IPS DF 6.9 (cell line): ENCODE measurements around the gene KL.

Experiments used
- DNase-seq: peaks from one replicate; pipeline ENCODE4 v3.0.0-alpha.2; 2013; ENCODE audit warnings: low read depth, low spot score
- H3K27ac ChIP-seq: one replicate; pipeline ENCODE4 v1.5.1; 2013; ENCODE audit warnings: low read length, control low read depth
- H3K27me3 ChIP-seq: 2 replicates; pipeline ENCODE4 v1.6.1; 2013; ENCODE audit warnings: mild to moderate bottlenecking, low read length; ENCODE audit not compliant: control insufficient read depth, insufficient read depth
- H3K36me3 ChIP-seq: 2 replicates; pipeline ENCODE4 v1.6.1; 2013; ENCODE audit warnings: low read length; ENCODE audit not compliant: control insufficient read depth, insufficient read depth
- H3K4me1 ChIP-seq: 2 replicates; pipeline ENCODE4 v1.6.1; 2013; ENCODE audit warnings: low read length; ENCODE audit not compliant: control insufficient read depth, insufficient read depth
- H3K4me3 ChIP-seq: 2 replicates; pipeline ENCODE4 v1.5.1; 2013; ENCODE audit warnings: mild to moderate bottlenecking, low read length
- H3K9me3 ChIP-seq: 2 replicates; pipeline ENCODE4 v1.6.1; 2013; ENCODE audit warnings: low read length, inconsistent platforms; ENCODE audit not compliant: control insufficient read depth, insufficient read depth
- WGBS: extraction: QIAGEN DNeasy Blood & Tissue Kit; methylation state at CpG from one replicate; pipeline ENCODE4 v1.1.7; 2013; ENCODE audit warnings: mixed read lengths, missing lambda C conversion rate; ENCODE audit not compliant: insufficient read length, insufficient coverage; 5-methylcytosine and 5-hydroxymethylcytosine counted together

KL gene

DNA sequence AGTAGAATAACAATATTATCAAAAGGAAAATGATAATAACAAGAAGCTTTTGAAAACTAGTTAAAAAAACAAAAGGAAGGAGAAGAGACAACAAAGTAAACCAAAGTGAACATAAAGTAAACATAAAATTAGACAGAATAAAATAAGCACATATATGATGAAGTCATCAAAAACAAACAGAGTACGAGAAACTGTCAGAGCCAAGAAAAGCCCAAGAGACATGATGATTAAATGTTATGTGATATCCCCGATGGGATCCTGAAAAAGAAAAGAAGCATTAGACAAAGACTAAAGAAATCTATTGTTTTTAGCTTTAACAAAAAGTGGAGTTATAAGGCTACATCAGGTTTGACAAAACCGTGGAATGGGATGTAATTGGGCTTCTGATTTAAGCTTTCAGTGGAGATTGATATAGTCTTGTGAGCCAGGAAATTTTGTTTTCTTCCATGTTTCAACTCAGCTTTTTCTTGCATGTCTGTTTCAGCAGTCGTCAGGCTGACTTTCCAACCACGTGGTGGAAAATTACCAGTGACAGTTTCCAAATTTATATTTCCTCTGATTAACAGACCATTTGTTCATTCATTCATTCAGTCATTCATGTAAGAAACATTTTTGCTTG lies 64.9 kb downstream of the KL start:
- no peak for DNase-seq

DNA sequence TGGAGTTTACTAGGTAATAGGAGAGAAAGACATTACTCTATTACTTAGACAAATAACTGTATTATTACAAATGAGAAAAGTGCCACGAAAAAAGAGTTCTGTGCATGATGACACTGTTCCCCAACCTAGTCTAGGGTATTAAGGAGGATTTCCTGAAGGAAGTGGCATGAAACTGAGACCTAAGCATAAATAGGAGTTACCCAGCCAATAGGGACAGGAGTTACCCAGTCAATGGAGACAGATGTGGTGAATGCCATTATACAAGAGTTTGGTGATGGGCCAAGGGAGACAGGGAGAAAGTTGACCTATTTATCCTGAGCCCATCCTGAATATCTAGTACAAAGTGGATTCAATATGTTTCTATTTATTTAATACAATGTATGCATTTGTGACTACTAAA lies 65.4 kb downstream of the KL start:
- Histone ChIP-seq H3K27ac (no peak overlapping the region), H3K4me1 (no peaks in the 10 kb centered on the region), H3K4me3 (no peak overlapping the region), H3K27me3 (no peaks in the 10 kb centered on the region), H3K9me3 (no peaks in the 10 kb centered on the region), H3K36me3 (no peaks in the 10 kb centered on the region)
- DNase-seq: no peak
- WGBS: no CpG with 5 or more reads among the region's 1 CpG

More for the DNA sequence above, 64.9 kb downstream of the KL start:
- no peak overlapping the region for H3K4me3 ChIP-seq
- no peaks in the 10 kb centered on the region for H3K4me1 ChIP-seq
- H3K9me3 ChIP-seq: no peaks in the 10 kb centered on the region
- WGBS: no CpG with 5 or more reads among the region's 5 CpGs
- no peaks in the 10 kb centered on the region for H3K36me3 ChIP-seq
- H3K27me3 ChIP-seq: no peaks in the 10 kb centered on the region
- H3K27ac ChIP-seq: no peak overlapping the region

DNA sequence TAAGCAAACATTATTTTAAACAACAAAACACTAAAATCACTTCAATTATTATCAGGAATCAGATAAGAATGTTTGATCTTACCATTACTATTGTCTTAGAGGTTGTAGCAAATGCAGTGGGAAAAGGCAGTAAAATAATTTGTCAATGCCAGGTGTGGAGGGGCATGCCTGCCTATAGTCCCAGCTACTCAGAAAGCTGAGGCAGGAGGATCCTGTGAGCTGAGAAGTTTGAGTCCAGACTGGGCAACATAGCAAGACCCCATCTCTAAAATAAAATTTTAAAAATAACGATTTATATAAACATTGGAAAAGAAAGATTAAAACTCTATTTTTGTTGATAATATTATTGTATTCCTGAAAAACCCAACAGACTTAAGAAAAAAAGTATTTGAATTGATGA lies 66.8 kb downstream of the KL start:
- H3K27ac ChIP-seq: no peak overlapping the region
- H3K4me3 ChIP-seq: no peak overlapping the region
- DNase-seq: no peak
- no peaks in the 10 kb centered on the region for H3K9me3 ChIP-seq
- no CpG with 5 or more reads among the region's 1 CpG for WGBS
- no peaks in the 10 kb centered on the region for H3K4me1 ChIP-seq
- no peaks in the 10 kb centered on the region for H3K36me3 ChIP-seq
- H3K27me3 ChIP-seq: no peaks in the 10 kb centered on the region

DNA sequence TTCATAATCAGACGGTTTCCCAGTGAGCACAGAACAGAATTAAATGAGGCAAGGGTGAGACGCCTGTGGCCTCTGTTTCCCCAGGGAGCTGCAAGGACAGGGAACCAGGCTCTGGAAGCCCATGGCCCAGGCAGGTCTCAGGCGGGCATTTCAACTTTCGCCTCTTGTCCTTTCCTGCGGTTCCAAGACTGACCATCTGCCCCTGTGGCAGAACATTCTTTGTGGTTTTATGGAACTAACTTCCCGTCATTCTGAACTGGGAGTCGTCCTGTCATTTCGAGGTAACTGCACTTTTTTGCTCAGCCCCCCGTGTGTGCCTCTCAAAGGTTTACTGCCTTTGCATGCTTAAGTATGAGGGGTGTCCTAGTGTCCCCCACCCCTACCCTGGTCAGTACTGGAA lies 70.9 kb downstream of the KL start:
- H3K4me3 ChIP-seq: no peak overlapping the region
- H3K27ac ChIP-seq: no peak overlapping the region
- no CpG with 5 or more reads among the region's 9 CpGs for WGBS
- H3K9me3 ChIP-seq: no peaks in the 10 kb centered on the region
- H3K36me3 ChIP-seq: no peaks in the 10 kb centered on the region
- no peak for DNase-seq
- no peaks in the 10 kb centered on the region for H3K4me1 ChIP-seq
- no peaks in the 10 kb centered on the region for H3K27me3 ChIP-seq

DNA sequence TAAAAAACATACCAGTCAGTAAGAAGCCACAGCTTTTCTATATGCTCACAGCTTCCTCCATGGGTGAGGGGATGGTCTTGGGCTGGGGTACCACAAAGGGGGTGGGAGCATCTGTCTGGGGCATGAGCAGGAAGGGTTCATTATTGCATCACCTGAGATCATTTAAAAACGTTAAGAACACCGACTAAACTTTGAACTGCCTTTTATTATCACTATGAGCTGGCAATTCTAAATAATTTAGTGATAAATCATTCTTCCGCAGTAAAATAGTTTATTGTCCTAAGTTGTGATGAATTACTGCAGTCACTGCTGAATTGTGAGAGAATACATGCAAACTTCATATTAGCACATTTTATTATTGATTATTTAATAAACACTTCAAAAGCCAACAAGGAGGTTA lies 71.6 kb downstream of the KL start:
- no peak overlapping the region for H3K27ac ChIP-seq
- no peaks in the 10 kb centered on the region for H3K27me3 ChIP-seq
- H3K36me3 ChIP-seq: no peaks in the 10 kb centered on the region
- no CpG with 5 or more reads among the region's 3 CpGs for WGBS
- H3K9me3 ChIP-seq: no peaks in the 10 kb centered on the region
- H3K4me3 ChIP-seq: no peak overlapping the region
- peaks cover 3% of the 10 kb centered on the region; the same call in 1 of the 2 replicates for H3K4me1 ChIP-seq
- no peak for DNase-seq

DNA sequence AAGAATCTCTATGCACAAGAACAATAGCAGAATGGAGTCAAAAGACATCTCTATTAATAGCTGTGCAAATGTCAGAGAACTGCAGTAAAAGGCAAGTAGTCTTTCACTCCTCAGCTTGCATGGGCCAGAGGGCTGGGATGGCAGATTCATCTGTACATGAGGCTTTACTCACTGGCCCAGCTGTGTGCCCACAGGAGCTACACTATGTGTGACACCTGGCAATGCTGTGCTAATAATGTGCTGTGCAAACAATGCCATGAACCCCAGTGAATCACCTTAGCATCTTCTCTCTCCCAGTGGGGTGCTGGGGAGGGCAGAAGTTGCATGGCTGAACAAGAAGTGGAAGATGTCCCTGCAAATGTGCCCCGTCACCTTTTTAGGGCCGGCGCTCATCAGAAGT lies 73.1 kb downstream of the KL start:
- H3K4me3 ChIP-seq: no peak overlapping the region
- no peak for DNase-seq
- H3K27me3 ChIP-seq: no peaks in the 10 kb centered on the region
- no peak overlapping the region for H3K27ac ChIP-seq
- H3K4me1 ChIP-seq: peaks cover 3% of the 10 kb centered on the region; the same call in 1 of the 2 replicates
- WGBS: no CpG with 5 or more reads among the region's 3 CpGs
- no peaks in the 10 kb centered on the region for H3K36me3 ChIP-seq
- no peaks in the 10 kb centered on the region for H3K9me3 ChIP-seq

DNA sequence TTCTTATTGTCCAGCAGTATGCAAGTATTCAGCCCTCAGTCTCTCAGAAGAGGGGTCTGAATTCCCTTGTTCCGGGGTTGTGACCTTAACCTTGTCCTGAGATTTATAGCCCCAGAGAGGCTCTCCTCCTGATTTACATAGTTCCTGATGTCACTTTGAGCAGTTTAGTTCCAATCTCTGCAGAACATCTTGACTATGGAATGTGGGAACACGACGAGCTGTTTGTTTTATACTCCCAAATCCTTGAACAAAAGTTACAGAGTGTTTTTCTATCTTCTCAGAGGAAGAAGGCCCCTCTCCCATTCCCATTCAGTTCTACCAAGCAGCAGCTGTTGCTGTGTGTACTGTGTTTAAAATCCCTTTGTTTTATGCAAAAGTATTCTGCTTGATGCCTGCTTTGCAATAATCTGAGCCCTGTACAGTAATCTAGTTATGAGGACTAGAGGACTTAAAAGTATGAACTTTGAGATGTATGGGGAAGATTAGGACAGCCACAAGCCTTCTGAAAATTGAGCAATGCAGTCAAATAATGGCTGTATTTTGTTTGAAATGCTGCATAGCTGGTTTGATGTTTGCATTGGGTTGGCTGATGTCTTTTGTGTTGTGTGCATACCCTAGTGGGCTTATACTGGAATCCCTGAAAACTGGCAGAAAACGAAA lies 74.7 kb downstream of the KL start:
- H3K27me3 ChIP-seq: no peaks in the 10 kb centered on the region
- H3K9me3 ChIP-seq: no peaks in the 10 kb centered on the region
- DNase-seq: no peak
- no peak overlapping the region for H3K4me3 ChIP-seq
- H3K4me1 ChIP-seq: peaks cover 3% of the 10 kb centered on the region; the same call in 1 of the 2 replicates
- no CpG with 5 or more reads among the region's 4 CpGs for WGBS
- H3K27ac ChIP-seq: no peak overlapping the region
- no peaks in the 10 kb centered on the region for H3K36me3 ChIP-seq

DNA sequence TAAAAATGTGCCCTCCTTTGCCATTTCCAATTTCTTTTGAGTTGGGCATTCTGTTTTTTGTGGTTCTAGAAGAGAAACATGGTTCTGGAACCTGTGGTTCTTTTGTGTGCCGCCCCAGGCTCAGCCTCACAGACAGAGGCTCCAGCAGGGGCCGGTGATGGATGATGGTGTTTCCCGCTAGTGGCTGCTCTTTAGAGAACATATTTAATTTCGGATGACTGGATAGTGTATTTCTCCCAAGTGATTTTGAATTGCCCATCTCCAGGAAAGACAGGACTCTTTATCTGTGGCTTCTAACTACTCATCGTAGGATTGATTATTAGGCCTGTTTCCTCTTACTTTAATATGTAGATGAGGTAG lies 75.2 kb downstream of the KL start:
- WGBS: no CpG with 5 or more reads among the region's 5 CpGs

DNA sequence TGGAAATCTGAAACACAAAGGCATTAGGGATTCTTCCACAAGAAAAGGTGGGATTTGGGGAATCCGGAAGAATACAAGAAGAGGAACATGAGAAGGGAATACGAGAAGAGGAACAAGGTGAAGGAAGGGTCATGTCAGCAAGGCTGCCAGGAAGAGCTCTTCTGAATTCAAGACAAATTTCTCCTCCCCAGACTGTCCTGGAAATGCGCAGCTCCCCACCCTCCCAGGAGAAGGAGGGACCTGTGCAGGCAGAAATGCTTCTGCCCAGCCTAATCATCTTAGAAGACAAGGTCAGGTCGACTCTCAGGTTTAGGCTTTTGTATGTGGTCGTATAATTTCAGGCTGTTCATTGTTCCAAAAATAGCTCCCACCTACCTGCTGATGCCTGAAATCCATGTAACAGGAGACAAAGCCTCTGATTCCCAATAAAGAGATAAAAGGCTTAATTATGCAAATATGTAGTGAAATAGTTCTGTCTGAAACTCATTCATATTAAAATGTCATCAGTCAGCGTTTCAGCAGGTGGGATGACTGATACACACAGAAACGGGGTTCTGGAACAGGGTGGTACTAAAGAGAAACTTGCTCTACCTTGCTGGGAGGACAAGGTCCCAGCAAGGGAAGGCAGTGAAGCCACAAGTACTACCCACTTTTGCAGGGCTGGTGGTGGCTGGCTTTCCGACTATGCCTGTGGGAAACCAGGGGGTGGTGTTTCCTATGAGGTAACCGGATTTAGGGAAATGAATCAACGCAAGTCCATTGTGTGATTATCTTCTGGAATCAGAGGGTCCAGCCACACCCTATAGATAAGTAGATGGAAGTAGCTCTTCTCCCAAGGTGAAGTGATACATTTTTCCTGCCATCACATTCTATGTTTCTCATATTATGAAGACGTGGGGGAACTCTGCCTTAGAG lies 76.1 kb downstream of the KL start:
- DNase-seq: no peak
- Histone ChIP-seq H3K9me3 (no peaks in the 10 kb centered on the region), H3K4me3 (no peak overlapping the region), H3K27me3 (no peaks in the 10 kb centered on the region), H3K36me3 (no peaks in the 10 kb centered on the region), H3K27ac (no peak overlapping the region), H3K4me1 (peaks cover 3% of the 10 kb centered on the region; the same call in 1 of the 2 replicates)
- no CpG with 5 or more reads among the region's 11 CpGs for WGBS

More for the DNA sequence above, 75.2 kb downstream of the KL start:
- DNase-seq: no peak
- Histone ChIP-seq H3K27ac (no peak overlapping the region), H3K9me3 (no peaks in the 10 kb centered on the region), H3K4me1 (peaks cover 3% of the 10 kb centered on the region; the same call in 1 of the 2 replicates), H3K27me3 (no peaks in the 10 kb centered on the region), H3K36me3 (no peaks in the 10 kb centered on the region), H3K4me3 (no peak overlapping the region)

DNA sequence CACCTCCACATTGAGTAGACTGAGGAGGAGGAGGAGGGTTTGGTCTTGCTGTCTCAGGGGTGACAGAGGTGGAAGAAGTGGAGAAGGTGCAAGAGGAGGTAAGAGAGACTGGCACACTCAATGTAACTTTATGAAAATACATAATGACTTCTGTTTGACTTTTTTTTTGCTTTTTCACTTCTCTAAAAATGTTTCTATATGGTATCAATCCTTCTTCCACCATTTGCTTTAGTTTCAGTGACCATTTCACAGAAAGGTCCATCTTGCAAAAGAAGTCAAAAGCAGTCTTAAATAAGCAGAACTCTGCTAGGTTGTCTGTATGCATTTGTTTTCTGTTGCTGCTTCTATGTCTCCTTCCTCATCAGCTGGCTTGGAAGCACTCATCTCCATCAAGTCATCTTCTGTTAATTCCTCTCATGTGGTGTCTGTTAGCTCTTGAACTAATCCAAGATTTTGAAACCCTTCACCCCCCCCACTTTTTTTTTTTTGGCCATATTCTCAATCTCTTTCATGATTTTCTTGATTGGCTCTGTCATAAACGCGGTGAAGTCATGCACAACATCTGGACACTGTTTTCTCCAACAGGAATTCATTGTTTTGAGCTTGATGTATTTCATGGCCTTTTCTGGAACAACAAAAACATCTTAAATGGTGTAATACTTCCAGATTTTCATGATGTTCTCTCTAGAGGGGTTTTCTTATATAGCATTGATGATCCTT lies 80.8 kb downstream of the KL start:
- H3K36me3 ChIP-seq: no peaks in the 10 kb centered on the region
- H3K27me3 ChIP-seq: no peaks in the 10 kb centered on the region
- no peak for DNase-seq
- peaks cover 3% of the 10 kb centered on the region; the same call in 1 of the 2 replicates for H3K4me1 ChIP-seq
- no peak overlapping the region for H3K4me3 ChIP-seq
- no CpG with 5 or more reads among the region's 2 CpGs for WGBS
- no peaks in the 10 kb centered on the region for H3K9me3 ChIP-seq
- no peak overlapping the region for H3K27ac ChIP-seq
